ENCODE measurements around the gene CHL1.

GRCh38 chr3:396293-396692 is 199.7 kb downstream of the CHL1 start:
- TF ChIP-seq CTCF (IDR thresholded peaks at IDR 0.05) (no peak), EZH2phosphoT487 (IDR thresholded peaks at IDR 0.05) (no peak), EZH2 (IDR thresholded peaks at IDR 0.05) (no peak)
